ENCODE results near the gene RPL27A. TPM values are rescaled to one million over a fixed set of nuclear protein-coding genes. Genes with fewer than 3 reads are reported as not detected.

RPL27A gene
- total RNA-seq, 1 experiment from 2014 or later: 1,055 TPM

DNA sequence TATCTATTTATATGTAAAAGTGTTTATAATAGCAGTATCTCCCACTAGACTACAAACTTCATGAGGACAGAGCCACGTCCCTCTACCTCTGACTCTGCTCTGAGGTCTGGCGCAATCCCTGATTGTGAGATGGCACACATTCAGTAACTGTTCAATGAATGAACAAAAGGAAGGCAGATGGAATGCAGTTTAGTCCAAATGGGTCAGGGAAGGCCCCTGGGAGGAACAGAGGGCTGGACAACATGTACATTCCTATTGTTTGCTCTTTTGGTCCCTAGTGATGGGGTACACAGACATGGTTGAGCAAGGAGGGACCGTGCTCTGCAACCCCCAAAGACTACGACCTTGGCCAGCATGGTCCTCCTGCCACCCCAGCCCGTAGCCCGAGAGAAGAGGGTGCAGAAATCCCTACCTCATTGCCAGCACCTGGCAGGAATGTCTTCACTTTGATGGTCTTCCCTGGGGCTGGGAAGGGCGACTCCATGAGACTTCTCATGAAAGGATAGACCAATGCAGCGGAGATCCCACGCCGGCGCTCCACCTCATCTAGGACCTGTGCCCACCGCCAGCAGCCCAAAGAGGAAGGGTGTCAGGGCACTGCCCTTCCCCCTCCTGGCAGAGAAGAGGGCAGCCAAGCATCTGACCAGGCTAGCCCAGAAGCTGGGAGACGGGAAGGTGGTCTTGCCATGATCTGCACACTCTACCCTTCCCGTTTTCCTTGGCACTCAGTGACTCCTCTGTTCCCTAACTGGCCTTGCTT is 24.3 kb downstream of the RPL27A start:
- ChIA-PET RAD21 (ENCODE audit: low non-redundant PET in 1 of 2, low total read pairs in 2 of 2, uncharacterized antibody in 2 of 2, unreplicated experiment in 2 of 2) (no interaction called here), POLR2A (no interaction called here), CTCF (no interaction called here)
- no peaks in the 10 kb centered on the region for H3K27me3 ChIP-seq (ENCODE audit: insufficient read depth, low read length)
- DNase-seq (ENCODE audit: low read depth, low spot score) (no peak), ATAC-seq (no peak)
- BruUV-seq (replicated peaks): no TSS peak
- no peaks in the 10 kb centered on the region for H3K79me2 ChIP-seq (ENCODE audit: insufficient read depth, low read length)
- H3K4me2 ChIP-seq (ENCODE audit: low read length): no peak overlapping the region
- no peak overlapping the region for H3K27ac ChIP-seq (ENCODE audit: low read depth, low read length)
- H3K9me2 ChIP-seq (ENCODE audit: insufficient read depth): no peaks in the 10 kb centered on the region
- no peak overlapping the region for H2AFZ ChIP-seq (ENCODE audit: low read depth, low read length, poor library complexity, severe bottlenecking)
- no peak overlapping the region for H3K9ac ChIP-seq (ENCODE audit: low read length)
- no peak overlapping the region for H3K4me3 ChIP-seq (replicated peaks in 1 of 2; ENCODE audit: low read depth in 1 of 2, low read length in 2 of 2)
- H3K36me3 ChIP-seq (ENCODE audit: control insufficient read depth in 1 of 2, insufficient read depth in 2 of 2, low read length in 2 of 2): no peaks in the 10 kb centered on the region
- H3K9me3 ChIP-seq (ENCODE audit: control insufficient read depth in 1 of 2, insufficient read depth in 1 of 2, low read depth in 1 of 2, low read length in 2 of 2): no peaks in the 10 kb centered on the region
- H3K4me1 ChIP-seq (ENCODE audit: control insufficient read depth in 1 of 2, insufficient read depth in 2 of 2, low read length in 2 of 2): no peaks in the 10 kb centered on the region
- no peaks in the 10 kb centered on the region for H4K20me1 ChIP-seq (ENCODE audit: insufficient read depth)
- TF ChIP-seq EZH2 (IDR thresholded peaks at IDR 0.05): no peak
- no peak for TF ChIP-seq POLR2AphosphoS5 (IDR thresholded peaks at IDR 0.05; ENCODE audit: low read depth, low read length)
- TF ChIP-seq, protein P1, sequence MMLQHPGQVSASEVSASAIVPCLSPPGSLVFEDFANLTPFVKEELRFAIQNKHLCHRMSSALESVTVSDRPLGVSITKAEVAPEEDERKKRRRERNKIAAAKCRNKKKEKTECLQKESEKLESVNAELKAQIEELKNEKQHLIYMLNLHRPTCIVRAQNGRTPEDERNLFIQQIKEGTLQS (IDR thresholded peaks at IDR 0.05): no peak
- TF ChIP-seq FOSL1 (IDR thresholded peaks at IDR 0.05; ENCODE audit: low read depth): no peak
- no peak for TF ChIP-seq ZFX (IDR thresholded peaks at IDR 0.05)
- TF ChIP-seq TCF7L2 (IDR thresholded peaks at IDR 0.05; ENCODE audit: borderline replicate concordance, extremely low read depth, insufficient read depth, insufficient read length): no peak
- TF ChIP-seq EZH2phosphoT487 (IDR thresholded peaks at IDR 0.05; ENCODE audit: borderline replicate concordance): no peak
- no peak for TF ChIP-seq SIN3A (IDR thresholded peaks at IDR 0.05; ENCODE audit: low read depth)
- no peak for TF ChIP-seq ELF1 (IDR thresholded peaks at IDR 0.05; ENCODE audit: borderline replicate concordance, low read depth)
- no peak for TF ChIP-seq YY1 (IDR thresholded peaks at IDR 0.05; ENCODE audit: extremely low read depth, insufficient replicate concordance, low read depth, low read length)
- no peak for TF ChIP-seq SRF (IDR thresholded peaks at IDR 0.05; ENCODE audit: low read depth)
- TF ChIP-seq CBX3 (IDR thresholded peaks at IDR 0.05; ENCODE audit: low read depth): no peak
- no peak for TF ChIP-seq JUND (IDR thresholded peaks at IDR 0.05)
- TF ChIP-seq, protein P2, sequence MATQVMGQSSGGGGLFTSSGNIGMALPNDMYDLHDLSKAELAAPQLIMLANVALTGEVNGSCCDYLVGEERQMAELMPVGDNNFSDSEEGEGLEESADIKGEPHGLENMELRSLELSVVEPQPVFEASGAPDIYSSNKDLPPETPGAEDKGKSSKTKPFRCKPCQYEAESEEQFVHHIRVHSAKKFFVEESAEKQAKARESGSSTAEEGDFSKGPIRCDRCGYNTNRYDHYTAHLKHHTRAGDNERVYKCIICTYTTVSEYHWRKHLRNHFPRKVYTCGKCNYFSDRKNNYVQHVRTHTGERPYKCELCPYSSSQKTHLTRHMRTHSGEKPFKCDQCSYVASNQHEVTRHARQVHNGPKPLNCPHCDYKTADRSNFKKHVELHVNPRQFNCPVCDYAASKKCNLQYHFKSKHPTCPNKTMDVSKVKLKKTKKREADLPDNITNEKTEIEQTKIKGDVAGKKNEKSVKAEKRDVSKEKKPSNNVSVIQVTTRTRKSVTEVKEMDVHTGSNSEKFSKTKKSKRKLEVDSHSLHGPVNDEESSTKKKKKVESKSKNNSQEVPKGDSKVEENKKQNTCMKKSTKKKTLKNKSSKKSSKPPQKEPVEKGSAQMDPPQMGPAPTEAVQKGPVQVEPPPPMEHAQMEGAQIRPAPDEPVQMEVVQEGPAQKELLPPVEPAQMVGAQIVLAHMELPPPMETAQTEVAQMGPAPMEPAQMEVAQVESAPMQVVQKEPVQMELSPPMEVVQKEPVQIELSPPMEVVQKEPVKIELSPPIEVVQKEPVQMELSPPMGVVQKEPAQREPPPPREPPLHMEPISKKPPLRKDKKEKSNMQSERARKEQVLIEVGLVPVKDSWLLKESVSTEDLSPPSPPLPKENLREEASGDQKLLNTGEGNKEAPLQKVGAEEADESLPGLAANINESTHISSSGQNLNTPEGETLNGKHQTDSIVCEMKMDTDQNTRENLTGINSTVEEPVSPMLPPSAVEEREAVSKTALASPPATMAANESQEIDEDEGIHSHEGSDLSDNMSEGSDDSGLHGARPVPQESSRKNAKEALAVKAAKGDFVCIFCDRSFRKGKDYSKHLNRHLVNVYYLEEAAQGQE (IDR thresholded peaks at IDR 0.05; ENCODE audit: low read depth): no peak
- TF ChIP-seq, protein P3, sequence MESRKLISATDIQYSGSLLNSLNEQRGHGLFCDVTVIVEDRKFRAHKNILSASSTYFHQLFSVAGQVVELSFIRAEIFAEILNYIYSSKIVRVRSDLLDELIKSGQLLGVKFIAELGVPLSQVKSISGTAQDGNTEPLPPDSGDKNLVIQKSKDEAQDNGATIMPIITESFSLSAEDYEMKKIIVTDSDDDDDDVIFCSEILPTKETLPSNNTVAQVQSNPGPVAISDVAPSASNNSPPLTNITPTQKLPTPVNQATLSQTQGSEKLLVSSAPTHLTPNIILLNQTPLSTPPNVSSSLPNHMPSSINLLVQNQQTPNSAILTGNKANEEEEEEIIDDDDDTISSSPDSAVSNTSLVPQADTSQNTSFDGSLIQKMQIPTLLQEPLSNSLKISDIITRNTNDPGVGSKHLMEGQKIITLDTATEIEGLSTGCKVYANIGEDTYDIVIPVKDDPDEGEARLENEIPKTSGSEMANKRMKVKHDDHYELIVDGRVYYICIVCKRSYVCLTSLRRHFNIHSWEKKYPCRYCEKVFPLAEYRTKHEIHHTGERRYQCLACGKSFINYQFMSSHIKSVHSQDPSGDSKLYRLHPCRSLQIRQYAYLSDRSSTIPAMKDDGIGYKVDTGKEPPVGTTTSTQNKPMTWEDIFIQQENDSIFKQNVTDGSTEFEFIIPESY (IDR thresholded peaks at IDR 0.05; ENCODE audit: extremely low read depth, insufficient replicate concordance, low read length): no peak
- intact Hi-C loops (cut with micrococcal nuclease): no loop called here
